ENCODE data around the gene CCDC40. TPM values are rescaled to one million over a fixed set of nuclear protein-coding genes. Genes with fewer than 3 reads are reported as not detected.

Gene CCDC40
- total RNA-seq, 1 donor from 2014 or later, result 4.4 TPM

DNA sequence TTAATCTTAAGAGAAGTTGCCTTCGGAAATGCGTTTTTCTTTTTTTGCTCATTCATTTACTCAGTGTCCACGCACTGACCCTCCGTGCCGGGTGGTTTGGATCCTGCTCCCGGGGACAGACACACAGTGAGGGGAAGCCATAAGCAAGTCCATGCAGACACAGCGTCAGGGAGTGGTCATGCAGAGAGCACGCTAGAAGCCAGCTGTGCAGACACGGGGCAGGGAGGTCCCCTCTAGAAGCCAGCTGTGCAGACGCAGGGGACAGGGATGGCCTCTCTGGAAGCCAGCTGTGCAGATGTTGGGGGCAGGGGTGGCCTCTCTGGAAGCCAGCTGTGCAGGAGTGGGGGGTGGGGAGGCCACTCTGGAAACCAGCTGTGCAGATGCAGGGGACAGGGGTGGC is 69.7 kb downstream of the CCDC40 start:
- no peak overlapping the region for H3K4me3 ChIP-seq (ENCODE audit: low read depth, low read length)
- DNase-seq (ENCODE audit: low read depth), result no peak
- H3K27me3 ChIP-seq (ENCODE audit: control insufficient read depth, insufficient read depth, low read length), result no peaks in the 10 kb centered on the region
- no peaks in the 10 kb centered on the region for H3K36me3 ChIP-seq (ENCODE audit: control insufficient read depth, insufficient read depth, low read length)
- TF ChIP-seq, protein P1, sequence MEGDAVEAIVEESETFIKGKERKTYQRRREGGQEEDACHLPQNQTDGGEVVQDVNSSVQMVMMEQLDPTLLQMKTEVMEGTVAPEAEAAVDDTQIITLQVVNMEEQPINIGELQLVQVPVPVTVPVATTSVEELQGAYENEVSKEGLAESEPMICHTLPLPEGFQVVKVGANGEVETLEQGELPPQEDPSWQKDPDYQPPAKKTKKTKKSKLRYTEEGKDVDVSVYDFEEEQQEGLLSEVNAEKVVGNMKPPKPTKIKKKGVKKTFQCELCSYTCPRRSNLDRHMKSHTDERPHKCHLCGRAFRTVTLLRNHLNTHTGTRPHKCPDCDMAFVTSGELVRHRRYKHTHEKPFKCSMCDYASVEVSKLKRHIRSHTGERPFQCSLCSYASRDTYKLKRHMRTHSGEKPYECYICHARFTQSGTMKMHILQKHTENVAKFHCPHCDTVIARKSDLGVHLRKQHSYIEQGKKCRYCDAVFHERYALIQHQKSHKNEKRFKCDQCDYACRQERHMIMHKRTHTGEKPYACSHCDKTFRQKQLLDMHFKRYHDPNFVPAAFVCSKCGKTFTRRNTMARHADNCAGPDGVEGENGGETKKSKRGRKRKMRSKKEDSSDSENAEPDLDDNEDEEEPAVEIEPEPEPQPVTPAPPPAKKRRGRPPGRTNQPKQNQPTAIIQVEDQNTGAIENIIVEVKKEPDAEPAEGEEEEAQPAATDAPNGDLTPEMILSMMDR (IDR thresholded peaks at IDR 0.05; ENCODE audit: insufficient read depth, low read length, poor library complexity, severe bottlenecking), result no peak

DNA sequence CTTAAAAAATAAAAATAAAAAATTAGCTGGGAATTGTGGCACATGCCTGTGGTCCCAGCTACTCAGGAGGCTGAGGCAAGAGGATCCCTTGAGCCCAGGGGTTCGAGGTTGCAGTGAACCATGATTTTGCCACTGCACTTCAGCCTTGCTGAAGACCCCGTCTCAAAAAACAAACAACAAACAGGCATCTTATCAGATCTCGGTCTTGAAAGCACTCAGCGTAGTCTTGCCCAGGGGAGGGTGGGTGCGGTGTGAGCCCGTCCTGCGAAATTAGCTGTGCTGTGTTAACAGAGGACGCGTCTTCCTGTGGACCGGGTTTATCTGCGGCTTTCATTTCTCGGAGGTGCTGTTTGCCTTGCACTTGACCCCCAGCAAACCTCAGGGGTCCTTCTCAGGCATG is 70.3 kb downstream of the CCDC40 start:
- Histone ChIP-seq H3K27me3 (ENCODE audit: control insufficient read depth, insufficient read depth, low read length) (no peaks in the 10 kb centered on the region), H3K36me3 (ENCODE audit: control insufficient read depth, insufficient read depth, low read length) (no peaks in the 10 kb centered on the region), H3K4me3 (ENCODE audit: low read depth, low read length) (no peak overlapping the region)
- TF ChIP-seq, protein P1 (IDR thresholded peaks at IDR 0.05; ENCODE audit: insufficient read depth, low read length, poor library complexity, severe bottlenecking), result no peak
- DNase-seq (ENCODE audit: low read depth), result no peak

DNA sequence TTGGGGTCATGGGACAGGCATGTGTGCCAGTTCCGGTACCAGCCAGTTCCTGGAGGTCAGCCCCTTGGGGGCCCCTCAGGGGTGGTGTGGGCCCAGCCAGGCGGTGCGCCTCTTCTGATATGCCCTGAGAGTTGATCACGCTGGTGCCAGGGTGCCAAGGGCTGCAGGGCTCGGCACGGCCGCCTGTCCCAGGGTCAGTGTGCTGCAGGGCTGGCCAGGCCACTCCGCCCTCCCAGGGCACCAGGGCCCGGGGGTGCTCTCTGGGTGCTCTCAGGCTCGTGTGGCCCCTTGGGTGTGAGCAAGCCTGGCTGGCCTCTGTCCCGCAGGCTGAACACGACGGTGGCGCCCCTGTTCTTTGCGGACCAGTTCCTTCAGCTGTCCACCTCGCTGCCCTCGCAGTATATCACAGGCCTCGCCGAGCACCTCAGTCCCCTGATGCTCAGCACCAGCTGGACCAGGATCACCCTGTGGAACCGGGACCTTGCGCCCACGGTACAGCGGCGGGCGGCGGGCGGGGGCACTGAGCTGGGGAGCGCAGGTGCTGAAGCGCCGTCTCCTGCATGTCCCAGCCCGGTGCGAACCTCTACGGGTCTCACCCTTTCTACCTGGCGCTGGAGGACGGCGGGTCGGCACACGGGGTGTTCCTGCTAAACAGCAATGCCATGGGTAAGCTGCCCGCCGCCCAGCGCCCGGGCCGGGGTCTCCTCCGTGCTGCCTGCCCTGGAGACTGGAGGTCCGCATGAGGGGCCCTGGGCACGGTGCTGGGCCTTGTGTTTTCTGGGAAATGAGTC is 71.0 kb downstream of the CCDC40 start:
- Histone ChIP-seq H3K27me3 (ENCODE audit: control insufficient read depth, insufficient read depth, low read length) (peaks cover 1% of the 10 kb centered on the region), H3K36me3 (ENCODE audit: control insufficient read depth, insufficient read depth, low read length) (no peaks in the 10 kb centered on the region), H3K4me3 (ENCODE audit: low read depth, low read length) (no peak overlapping the region)
- TF ChIP-seq, protein P1 (IDR thresholded peaks at IDR 0.05; ENCODE audit: insufficient read depth, low read length, poor library complexity, severe bottlenecking), result no peak
- DNase-seq (ENCODE audit: low read depth), result no peak

DNA sequence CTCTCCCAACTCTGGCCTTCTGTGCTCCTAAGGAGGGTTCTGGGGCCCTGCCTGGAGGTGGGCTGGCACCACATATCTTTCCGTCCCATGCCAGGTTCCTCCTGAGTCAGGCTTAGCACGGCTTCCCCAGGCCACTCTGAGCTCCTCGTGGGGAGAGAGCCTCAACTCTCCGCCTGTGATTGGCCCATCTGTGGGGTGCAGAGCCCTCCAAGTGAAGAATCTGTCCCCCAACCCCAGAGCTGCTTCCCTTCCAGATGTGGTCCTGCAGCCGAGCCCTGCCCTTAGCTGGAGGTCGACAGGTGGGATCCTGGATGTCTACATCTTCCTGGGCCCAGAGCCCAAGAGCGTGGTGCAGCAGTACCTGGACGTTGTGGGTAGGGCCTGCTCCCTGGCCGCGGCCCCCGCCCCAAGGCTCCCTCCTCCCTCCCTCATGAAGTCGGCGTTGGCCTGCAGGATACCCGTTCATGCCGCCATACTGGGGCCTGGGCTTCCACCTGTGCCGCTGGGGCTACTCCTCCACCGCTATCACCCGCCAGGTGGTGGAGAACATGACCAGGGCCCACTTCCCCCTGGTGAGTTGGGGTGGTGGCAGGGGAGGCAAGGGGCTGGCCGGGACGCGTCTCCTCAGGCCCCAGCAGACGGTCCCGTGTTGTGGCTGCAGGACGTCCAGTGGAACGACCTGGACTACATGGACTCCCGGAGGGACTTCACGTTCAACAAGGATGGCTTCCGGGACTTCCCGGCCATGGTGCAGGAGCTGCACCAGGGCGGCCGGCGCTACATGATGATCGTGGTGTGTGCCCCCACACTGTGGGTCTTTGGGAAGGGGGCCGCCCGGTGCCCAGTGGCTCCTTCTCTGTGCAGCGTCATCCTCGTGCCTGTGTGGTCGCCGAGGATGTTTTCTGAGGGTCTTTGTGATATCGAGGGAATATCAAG is 71.9 kb downstream of the CCDC40 start:
- Histone ChIP-seq H3K27me3 (ENCODE audit: control insufficient read depth, insufficient read depth, low read length) (peaks cover 3% of the 10 kb centered on the region), H3K36me3 (ENCODE audit: control insufficient read depth, insufficient read depth, low read length) (no peaks in the 10 kb centered on the region), H3K4me3 (ENCODE audit: low read depth, low read length) (no peak overlapping the region)
- DNase-seq (ENCODE audit: low read depth), result no peak
- TF ChIP-seq, protein P1 (IDR thresholded peaks at IDR 0.05; ENCODE audit: insufficient read depth, low read length, poor library complexity, severe bottlenecking), result no peak

GRCh38 chr17:80109066-80109660 is 72.7 kb downstream of the CCDC40 start:
- peaks cover 3% of the 10 kb centered on the region for H3K27me3 ChIP-seq (ENCODE audit: control insufficient read depth, insufficient read depth, low read length)
- H3K4me3 ChIP-seq (ENCODE audit: low read depth, low read length), result no peak overlapping the region
- no peaks in the 10 kb centered on the region for H3K36me3 ChIP-seq (ENCODE audit: control insufficient read depth, insufficient read depth, low read length)
- no peak for DNase-seq (ENCODE audit: low read depth)
- TF ChIP-seq, protein P1 (IDR thresholded peaks at IDR 0.05; ENCODE audit: insufficient read depth, low read length, poor library complexity, severe bottlenecking), result no peak
